Kidney (tissue), 14 donors: ENCODE data around the gene AK9. TPM values are rescaled to one million over a fixed set of nuclear protein-coding genes. Genes with fewer than 3 reads are reported as not detected.
A peak's percentile ranks its signal among the peaks of the same experiment; 100 is the strongest.

Source experiments
- DNase-seq, 5 donors: peaks; one replicate each; pipeline ENCODE4 v3.0.0-alpha.2; 2013 to 2020
- FAIRE-seq: peaks from 2 replicates; lab custom pipeline; 2012; peaks lifted over from hg19 to GRCh38; lab: Jason Lieb, UNC
- H3K27ac ChIP-seq, 2 donors: one replicate each; pipeline ENCODE4 v1.7.0; 2013; ENCODE audit warnings: low read depth in 2 of 2, low read length in 2 of 2, inconsistent platforms in 1 of 2
- H3K27me3 ChIP-seq: one replicate; pipeline ENCODE4 v1.7.1; 2013; ENCODE audit warnings: low read length, inconsistent platforms; ENCODE audit not compliant: control insufficient read depth, insufficient read depth
- H3K36me3 ChIP-seq, 3 donors: one replicate each; pipeline versions ENCODE4 v1.7.0 to v1.7.1; 2013; ENCODE audit warnings: low read length in 3 of 3, control low read depth in 1 of 3, inconsistent platforms in 1 of 3; ENCODE audit not compliant: insufficient read depth in 3 of 3, control insufficient read depth in 2 of 3
- H3K4me1 ChIP-seq, 3 donors: one replicate each; pipeline versions ENCODE4 v1.7.0 to v1.7.1; 2013; ENCODE audit warnings: low read length in 3 of 3, inconsistent platforms in 1 of 3, low read depth in 1 of 3; ENCODE audit not compliant: control insufficient read depth in 2 of 3, insufficient read depth in 2 of 3
- H3K4me3 ChIP-seq, 3 donors: one replicate each; pipeline versions ENCODE4 v1.7.0 to v1.8.1; 2013; ENCODE audit warnings: low read length in 3 of 3, control low read depth in 1 of 3, inconsistent platforms in 1 of 3
- H3K9ac ChIP-seq, 3 donors: one replicate each; pipeline versions ENCODE4 v1.7.0 to v1.7.1; 2013; ENCODE audit warnings: low read length in 3 of 3, control low read depth in 1 of 3, inconsistent platforms in 1 of 3
- H3K9me3 ChIP-seq, 3 donors: one replicate each; pipeline versions ENCODE4 v1.7.0 to v1.7.1; 2013; ENCODE audit warnings: low read length in 3 of 3, control low read depth in 1 of 3, inconsistent platforms in 1 of 3; ENCODE audit not compliant: control insufficient read depth in 2 of 3, insufficient read depth in 1 of 3
- intact Hi-C: fragments of 100-400 bp; cut with DNase I; formaldehyde crosslinking; loops from one replicate; pipeline ENCODE4 v1.11.1; 2022
- polyA plus RNA-seq: library from polyadenylated mRNA; stranded (reverse); fragments of 350-450 nt; fragmentation: Illumina TruSeq; extraction: RNeasy Lipid Tissue Mini Kit (QIAGEN cat#74804); gene quantifications from one replicate; pipeline ENCODE4 v1.2.3, GENCODE V29; 2014; ENCODE audit warnings: low read depth, low replicate concordance; ENCODE audit not compliant: insufficient read depth
- total RNA-seq: library from RNA; stranded (reverse); fragmentation: NEBNext Ultra II Directional; extraction: Animal tissue kit (Norgen Biotek cat#: 25700); gene quantifications from one replicate; pipeline ENCODE4 v1.2.1, GENCODE V29; 2021
- TF ChIP-seq, protein P1 (sequence below): IDR thresholded peaks from 3 replicates; pipeline ENCODE4 v1.5.1; 2012; ENCODE audit warnings: mild to moderate bottlenecking, moderate library complexity, borderline replicate concordance; ENCODE audit not compliant: insufficient read depth; ENCODE audit errors: extremely low read depth
- donor health status: control.
- donor health status: control.
- donor health status: control.
- donor health status: control.
- donor health status: control.
- donor health status: DM: yes; HTN: yes; CAD: no.
- donor health status: Normal renal cell carcinoma (clear cell type).

Gene AK9
- total and polyA plus RNA-seq, 2 donors from 2014 or later, result 4.6 to 10.9 TPM

DNA sequence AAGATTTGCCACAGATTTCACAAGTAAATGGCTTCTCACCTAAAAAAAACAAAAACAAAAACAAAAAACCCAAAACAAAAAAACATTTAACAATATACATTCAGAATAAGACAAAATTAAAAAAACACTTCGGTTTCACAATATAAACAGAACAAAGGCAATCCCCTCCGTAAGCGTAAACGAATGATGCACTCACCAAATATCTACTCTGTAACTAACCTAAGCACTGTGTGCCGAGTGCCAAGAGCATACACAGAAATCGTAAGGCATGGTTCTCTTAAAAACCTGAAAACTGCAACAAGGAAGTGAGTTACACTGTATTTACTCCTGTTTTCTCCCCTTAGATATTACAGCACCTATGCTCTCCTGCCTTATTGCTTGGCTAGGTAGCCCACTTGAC lies 223.3 kb downstream of the AK9 start:
- Histone ChIP-seq H3K27me3 (no peaks in the 10 kb centered on the region), H3K36me3 (peaks cover 10 to 37% (median 31%) of the 10 kb centered on the region in 3 donors), H3K4me3 (no peak overlapping the region), H3K9me3 (no peaks in the 10 kb centered on the region), H3K9ac (no peak overlapping the region), H3K4me1 (peaks cover 0 to 12% (median 9%) of the 10 kb centered on the region in 3 donors), H3K27ac (peak overlapping the region; percentile 25 to 69)
- FAIRE-seq (no peak), DNase-seq (no peak)
- TF ChIP-seq, protein P1, sequence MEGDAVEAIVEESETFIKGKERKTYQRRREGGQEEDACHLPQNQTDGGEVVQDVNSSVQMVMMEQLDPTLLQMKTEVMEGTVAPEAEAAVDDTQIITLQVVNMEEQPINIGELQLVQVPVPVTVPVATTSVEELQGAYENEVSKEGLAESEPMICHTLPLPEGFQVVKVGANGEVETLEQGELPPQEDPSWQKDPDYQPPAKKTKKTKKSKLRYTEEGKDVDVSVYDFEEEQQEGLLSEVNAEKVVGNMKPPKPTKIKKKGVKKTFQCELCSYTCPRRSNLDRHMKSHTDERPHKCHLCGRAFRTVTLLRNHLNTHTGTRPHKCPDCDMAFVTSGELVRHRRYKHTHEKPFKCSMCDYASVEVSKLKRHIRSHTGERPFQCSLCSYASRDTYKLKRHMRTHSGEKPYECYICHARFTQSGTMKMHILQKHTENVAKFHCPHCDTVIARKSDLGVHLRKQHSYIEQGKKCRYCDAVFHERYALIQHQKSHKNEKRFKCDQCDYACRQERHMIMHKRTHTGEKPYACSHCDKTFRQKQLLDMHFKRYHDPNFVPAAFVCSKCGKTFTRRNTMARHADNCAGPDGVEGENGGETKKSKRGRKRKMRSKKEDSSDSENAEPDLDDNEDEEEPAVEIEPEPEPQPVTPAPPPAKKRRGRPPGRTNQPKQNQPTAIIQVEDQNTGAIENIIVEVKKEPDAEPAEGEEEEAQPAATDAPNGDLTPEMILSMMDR, result no peak
- intact Hi-C loops, result no loop called here

DNA sequence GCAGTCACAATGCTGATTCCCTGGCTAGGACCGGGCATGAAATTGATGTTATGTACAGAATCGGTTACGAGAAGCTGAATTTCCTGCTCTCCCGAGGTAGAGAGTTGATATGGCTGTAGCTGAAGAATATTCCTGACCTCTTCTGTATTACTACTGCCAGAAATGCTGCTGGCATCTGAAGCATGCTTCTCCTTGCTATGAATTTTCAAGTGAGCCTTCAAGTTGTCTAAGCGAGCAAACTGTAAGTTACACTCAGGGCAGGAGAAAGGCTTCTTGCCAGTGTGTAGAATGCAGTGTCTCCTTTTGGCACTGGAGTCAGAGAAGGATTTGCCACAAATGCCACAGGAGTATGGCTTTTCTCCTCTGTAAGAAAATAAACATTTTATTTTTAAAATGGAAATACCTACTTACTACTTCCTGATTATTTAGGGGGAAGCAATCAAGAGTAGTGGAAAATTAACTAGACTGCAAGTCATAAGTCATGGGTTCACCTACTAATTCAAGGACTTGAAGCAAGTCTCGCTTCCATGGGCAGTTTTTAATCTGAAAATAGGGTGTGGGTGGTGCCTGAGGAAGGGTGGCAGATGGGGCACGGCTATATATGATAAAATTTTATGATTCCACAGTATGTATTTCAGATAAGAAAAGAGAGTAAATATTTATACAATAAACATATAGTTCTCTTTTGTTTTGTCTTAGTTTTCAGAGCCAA lies 224.6 kb downstream of the AK9 start:
- intact Hi-C loops, result no loop called here
- Histone ChIP-seq H3K27ac (peak overlapping the region; percentile 80 to 88), H3K4me1 (peaks cover 0 to 12% (median 9%) of the 10 kb centered on the region in 3 donors), H3K9me3 (no peaks in the 10 kb centered on the region), H3K4me3 (no peak overlapping the region), H3K36me3 (peaks cover 12 to 33% (median 21%) of the 10 kb centered on the region in 3 donors), H3K9ac (peak overlapping the region in 2 of 3 donors; percentile 20 to 57), H3K27me3 (no peaks in the 10 kb centered on the region)
- DNase-seq (peak in 1 of 5 donors; percentile 43), FAIRE-seq (peak; percentile 32)
- TF ChIP-seq, protein P1, result no peak

DNA sequence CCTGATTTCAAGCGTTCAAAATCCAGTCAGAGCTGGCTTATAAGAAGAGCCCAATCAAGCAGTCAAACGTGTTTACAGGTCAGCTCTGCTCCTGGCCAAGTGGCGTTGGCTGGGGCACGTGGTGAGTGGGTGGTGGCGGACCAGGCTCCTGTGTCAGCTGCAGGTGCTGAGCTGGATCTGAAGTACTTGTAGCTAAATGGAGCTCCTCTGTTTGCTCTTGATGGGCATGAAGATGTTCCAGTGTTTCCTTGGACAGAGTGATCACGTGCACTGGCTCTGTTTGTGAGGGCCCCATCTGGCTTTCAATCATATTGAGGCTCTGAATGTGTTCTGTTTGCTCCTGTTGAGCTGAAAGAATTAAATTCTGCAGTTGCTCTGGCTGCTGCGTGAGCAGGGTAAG lies 225.2 kb downstream of the AK9 start:
- intact Hi-C loops, result no loop called here
- H3K27ac ChIP-seq, result peak overlapping the region; percentile 80 to 88
- DNase-seq (peak in 1 of 5 donors; percentile 86), FAIRE-seq (no peak)
- no peaks in the 10 kb centered on the region for H3K27me3 ChIP-seq
- no peak overlapping the region for H3K4me3 ChIP-seq
- TF ChIP-seq, protein P1, result no peak
- peaks cover 0 to 12% (median 9%) of the 10 kb centered on the region in 3 donors for H3K4me1 ChIP-seq
- peak overlapping the region in 1 of 3 donors; percentile 57 for H3K9ac ChIP-seq
- no peaks in the 10 kb centered on the region for H3K9me3 ChIP-seq
- H3K36me3 ChIP-seq, result peaks cover 12 to 27% (median 17%) of the 10 kb centered on the region in 3 donors
